ENCODE measurements around the gene SEMA5B.

The SEMA5B gene

DNA sequence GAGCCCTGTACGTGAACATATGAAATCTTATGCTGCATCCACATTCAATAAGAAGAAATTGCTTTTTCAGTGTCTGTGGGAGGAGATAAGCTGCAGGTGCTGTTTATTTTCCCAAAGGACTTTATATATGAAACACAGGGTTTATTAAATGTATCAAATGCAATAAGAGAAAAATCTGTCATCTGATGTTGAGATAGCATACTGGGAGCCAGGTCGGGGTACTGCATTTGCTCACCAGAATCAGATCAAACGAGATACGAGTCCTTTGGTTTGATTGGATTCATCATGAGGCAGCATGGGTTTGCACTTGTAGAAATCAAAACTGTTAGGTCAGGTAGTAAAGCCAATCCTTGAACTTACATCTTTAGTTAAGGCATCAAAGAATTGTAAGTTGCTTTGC is 141.3 kb downstream of the SEMA5B start:
- no peak for DNase-seq

DNA sequence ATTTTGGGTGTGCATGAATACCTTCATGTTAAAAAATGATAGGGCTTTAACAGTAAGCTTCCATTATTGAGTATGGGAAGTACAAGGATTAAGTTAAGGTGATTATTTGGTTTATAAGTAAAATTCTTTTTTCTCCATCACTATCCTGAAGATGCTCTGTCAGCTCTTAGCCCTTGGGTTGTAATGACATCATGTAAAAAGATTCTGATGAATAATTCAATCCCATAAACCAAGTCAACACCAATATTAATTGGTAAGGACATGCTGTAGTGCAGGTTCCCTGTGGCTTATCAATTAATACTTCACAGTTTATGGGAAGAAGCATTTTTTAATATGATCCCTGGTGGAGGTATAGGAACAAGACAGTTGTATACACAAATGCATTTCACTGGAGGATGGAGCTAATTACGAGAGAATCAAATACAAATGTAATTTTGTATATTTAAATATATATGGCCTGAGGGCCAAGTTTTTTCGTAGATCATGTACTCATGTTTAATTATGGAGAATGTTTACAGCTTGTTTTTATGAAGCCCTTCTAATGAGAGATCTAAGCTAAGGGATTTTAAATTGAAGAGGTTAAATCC is 145.1 kb downstream of the SEMA5B start:
- DNase-seq = no peak

DNA sequence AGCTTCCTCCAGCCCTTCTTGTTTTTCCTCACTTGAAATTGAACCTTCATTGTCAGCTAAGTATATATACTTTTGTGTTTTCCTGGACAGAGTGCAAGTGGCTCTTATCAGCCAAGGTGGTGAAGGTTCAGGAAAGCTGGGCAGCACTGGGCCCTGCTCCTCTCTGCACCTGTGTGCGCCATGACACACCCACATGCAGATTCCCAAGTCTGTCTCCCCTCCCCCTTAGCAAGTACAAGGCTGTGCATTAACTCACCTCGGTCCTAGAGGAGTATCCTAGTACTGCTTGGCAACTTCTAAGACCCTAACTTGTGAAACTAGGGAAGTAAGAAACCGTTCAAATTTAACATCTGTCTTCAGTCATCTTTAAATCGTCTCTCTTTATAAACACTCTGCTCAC is 146.9 kb downstream of the SEMA5B start:
- DNase-seq = no peak

DNA sequence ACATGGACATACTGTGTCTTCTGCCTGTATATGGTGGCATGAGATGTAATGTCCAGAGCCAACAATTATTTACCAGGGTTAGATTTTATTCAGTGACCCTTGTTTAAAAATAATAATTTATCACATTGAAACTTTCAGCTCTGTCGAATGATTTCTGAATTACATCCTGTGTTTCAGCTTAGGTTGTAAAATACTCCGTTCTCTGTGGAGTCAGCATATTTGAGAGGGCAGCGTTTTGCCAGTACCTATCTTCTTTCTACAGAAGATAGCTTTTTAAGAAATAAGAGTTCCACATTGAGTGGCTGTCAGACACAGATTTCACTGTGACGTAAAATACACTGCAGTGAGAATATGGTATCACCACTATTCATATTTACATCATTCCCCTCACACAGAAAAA is 147.4 kb downstream of the SEMA5B start:
- no peak for DNase-seq

DNA sequence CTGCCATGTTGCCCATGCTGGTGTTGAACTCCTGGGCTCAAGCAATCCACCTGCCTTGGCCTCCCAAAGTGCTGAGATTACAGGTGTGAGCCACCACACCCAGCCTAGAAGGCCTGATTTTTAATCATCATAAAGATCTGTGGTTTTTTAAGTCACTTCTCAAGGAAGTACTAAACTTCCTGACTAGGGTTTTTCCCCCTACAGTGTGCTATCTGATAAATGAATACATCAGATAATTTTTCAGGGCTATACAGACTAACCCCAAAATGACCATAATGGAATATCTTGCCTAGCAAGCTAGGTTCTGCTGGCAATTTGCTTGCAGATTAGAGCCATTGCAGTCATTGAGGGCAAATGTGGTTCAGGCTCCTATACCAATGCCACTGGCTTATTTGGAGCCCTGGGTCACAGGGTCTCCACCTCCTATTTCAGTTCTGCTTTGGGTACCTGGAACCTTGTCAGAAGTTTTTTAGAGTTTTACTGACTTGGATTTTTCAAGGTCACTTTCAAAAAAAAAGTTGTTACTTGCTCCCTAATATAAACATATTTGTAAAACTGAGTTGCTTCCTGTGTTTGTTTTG is 151.9 kb downstream of the SEMA5B start:
- DNase-seq = no peak

DNA sequence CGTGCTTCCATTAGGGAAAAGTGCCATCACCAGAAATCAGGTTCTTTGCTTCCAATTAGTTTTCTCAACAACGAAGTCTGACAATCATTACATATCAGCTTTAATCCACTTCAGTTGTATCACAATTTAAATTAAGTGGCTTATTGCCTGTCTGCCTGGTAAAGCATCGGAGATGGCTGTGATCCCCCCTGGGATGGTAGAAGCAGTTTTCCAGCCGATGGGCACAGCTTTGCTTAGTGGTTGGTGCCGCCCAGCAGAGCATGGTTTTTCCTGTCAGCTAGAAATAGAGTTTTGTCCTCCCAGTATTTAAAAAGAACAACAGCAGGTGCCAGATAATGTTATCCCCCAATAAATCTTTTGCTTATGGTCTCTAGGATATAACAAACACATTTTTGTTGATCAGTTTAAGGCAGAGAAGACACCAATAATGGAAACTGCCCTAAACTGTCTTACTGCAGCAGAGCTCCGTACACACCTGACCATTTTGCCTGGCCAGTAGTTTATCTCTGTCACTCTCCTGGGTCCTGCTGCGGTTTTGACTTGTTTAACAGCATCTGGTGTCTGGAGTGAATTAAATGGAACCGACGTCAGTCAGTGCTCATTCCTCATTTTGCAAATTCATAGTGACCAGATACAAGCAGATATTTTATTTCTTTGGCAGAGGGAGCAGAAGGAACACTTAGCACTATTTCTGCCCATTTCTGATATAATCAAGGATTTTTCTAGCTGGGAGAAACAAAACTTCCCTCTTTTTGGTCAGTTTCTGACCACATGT is 153.6 kb downstream of the SEMA5B start:
- no peak for DNase-seq

DNA sequence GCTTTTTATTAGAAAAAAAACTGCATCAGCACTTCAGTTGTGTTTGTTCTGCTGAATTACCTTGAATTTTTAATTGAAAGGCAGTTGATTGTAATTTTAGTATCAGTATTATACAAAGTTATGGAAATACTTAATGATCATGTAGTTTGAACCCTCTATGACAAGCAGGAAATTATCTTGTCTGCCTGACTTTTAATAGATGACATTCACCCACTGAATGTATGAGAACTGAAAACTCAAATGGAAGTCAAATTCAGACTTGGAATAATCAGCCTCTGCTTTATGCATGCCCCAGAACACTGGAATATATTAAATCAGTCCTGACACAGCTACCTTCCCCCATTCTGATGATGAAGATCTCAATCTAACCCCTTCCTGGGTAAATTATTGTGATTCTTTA is 159.2 kb downstream of the SEMA5B start:
- DNase-seq = no peak

DNA sequence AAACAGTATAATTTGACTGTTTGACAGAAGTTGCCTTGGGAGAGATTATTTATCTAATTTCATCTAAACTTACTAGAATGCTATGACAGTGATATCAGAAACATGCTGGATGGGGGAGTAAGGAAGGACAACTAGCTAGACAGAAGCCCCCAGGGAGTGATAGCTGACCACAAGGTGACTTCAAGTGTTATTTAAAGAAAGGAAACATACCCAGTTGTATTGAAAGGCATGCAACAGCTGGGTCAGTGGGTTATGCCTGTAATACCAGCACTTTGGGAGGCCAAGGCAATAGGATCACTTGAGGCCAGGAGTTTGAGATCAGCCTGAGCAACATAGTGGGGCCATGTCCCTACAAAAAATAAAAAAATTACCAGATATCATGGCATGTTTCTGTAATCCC is 163.1 kb downstream of the SEMA5B start:
- no peak for DNase-seq

DNA sequence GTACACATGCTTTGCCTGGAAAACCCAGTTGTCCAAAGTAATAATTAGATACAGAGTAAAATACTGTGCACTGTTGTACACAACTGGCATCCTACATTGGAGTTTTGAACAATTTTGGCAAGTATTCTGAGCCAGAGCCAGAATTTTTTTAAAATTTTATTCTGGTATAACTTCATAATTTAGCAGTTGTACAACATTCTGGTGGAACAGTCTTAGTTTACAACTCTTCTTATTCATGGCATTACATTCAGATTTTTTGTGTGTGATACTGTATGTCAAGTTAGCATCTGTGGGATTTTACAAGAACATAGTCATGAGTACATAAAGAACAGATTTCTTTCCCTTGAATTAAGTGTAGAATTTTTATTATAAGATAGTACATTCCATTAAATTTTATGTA is 165.2 kb downstream of the SEMA5B start:
- DNase-seq = no peak

Data from kidney glomerular epithelial cell (primary cell).